ENCODE data around the gene STIM2. TPM values are rescaled to one million over a fixed set of nuclear protein-coding genes. Genes with fewer than 3 reads are reported as not detected.

STIM2 gene
- total and polyA plus RNA-seq, 10 of the 15 experiments (the other 5 are each of a cell fraction or from before 2014, with no cell fraction given), result 4.7 to 41.5 (median 16.9) TPM

GRCh38 chr4:26992657-26993361 lies 132.2 kb downstream of the STIM2 start (continued):
- TF ChIP-seq, protein P1, sequence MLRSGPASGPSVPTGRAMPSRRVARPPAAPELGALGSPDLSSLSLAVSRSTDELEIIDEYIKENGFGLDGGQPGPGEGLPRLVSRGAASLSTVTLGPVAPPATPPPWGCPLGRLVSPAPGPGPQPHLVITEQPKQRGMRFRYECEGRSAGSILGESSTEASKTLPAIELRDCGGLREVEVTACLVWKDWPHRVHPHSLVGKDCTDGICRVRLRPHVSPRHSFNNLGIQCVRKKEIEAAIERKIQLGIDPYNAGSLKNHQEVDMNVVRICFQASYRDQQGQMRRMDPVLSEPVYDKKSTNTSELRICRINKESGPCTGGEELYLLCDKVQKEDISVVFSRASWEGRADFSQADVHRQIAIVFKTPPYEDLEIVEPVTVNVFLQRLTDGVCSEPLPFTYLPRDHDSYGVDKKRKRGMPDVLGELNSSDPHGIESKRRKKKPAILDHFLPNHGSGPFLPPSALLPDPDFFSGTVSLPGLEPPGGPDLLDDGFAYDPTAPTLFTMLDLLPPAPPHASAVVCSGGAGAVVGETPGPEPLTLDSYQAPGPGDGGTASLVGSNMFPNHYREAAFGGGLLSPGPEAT (IDR thresholded peaks at IDR 0.05; ENCODE audit: low read depth), result peak; percentile 92
- TF ChIP-seq FOXM1 (IDR thresholded peaks at IDR 0.05; ENCODE audit: low read depth, low read length), result peak; percentile 68
- TF ChIP-seq NR2C1 (IDR thresholded peaks at IDR 0.05), result no peak
- no peak for TF ChIP-seq E2F8 (IDR thresholded peaks at IDR 0.05; ENCODE audit: low read depth, partially characterized antibody)
- no peak for TF ChIP-seq E2F4 (IDR thresholded peaks at IDR 0.05; ENCODE audit: low read depth, low read length)
- TF ChIP-seq PML (IDR thresholded peaks at IDR 0.05; ENCODE audit: low read length), result peak; percentile 58; the same call in 1 of the 2 replicates
- TF ChIP-seq IRF4 (IDR thresholded peaks at IDR 0.05; ENCODE audit: low read depth, low read length), result peak; percentile 76
- TF ChIP-seq POU2F2 (IDR thresholded peaks at IDR 0.05; ENCODE audit: borderline replicate concordance, low read depth, low read length), result peak; percentile 8; the same call in 1 of the 3 replicates
- peak; percentile 25 for TF ChIP-seq CUX1 (IDR thresholded peaks at IDR 0.05; ENCODE audit: insufficient replicate concordance, low read depth, low read length)
- peak; percentile 76; the same call in 1 of the 2 replicates for TF ChIP-seq TCF12 (IDR thresholded peaks at IDR 0.05; ENCODE audit: low read depth, low read length)
- peak; percentile 71 for TF ChIP-seq ZNF24 (IDR thresholded peaks at IDR 0.05)
- TF ChIP-seq, protein P2, sequence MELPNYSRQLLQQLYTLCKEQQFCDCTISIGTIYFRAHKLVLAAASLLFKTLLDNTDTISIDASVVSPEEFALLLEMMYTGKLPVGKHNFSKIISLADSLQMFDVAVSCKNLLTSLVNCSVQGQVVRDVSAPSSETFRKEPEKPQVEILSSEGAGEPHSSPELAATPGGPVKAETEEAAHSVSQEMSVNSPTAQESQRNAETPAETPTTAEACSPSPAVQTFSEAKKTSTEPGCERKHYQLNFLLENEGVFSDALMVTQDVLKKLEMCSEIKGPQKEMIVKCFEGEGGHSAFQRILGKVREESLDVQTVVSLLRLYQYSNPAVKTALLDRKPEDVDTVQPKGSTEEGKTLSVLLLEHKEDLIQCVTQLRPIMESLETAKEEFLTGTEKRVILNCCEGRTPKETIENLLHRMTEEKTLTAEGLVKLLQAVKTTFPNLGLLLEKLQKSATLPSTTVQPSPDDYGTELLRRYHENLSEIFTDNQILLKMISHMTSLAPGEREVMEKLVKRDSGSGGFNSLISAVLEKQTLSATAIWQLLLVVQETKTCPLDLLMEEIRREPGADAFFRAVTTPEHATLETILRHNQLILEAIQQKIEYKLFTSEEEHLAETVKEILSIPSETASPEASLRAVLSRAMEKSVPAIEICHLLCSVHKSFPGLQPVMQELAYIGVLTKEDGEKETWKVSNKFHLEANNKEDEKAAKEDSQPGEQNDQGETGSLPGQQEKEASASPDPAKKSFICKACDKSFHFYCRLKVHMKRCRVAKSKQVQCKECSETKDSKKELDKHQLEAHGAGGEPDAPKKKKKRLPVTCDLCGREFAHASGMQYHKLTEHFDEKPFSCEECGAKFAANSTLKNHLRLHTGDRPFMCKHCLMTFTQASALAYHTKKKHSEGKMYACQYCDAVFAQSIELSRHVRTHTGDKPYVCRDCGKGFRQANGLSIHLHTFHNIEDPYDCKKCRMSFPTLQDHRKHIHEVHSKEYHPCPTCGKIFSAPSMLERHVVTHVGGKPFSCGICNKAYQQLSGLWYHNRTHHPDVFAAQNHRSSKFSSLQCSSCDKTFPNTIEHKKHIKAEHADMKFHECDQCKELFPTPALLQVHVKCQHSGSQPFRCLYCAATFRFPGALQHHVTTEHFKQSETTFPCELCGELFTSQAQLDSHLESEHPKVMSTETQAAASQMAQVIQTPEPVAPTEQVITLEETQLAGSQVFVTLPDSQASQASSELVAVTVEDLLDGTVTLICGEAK (IDR thresholded peaks at IDR 0.05; ENCODE audit: borderline replicate concordance), result peak; percentile 59; the same call in 1 of the 2 replicates
- peak; percentile 34; the same call in 1 of the 2 replicates for TF ChIP-seq GABPA (IDR thresholded peaks at IDR 0.05; ENCODE audit: low read depth)
- TF ChIP-seq YY1 (IDR thresholded peaks at IDR 0.05; ENCODE audit: low read depth, low read length), result peak; percentile 36; the same call in 1 of the 2 replicates

Measured in GM12878 (cell line).